GM23248 (cell line): Measurements from ENCODE around the gene RASSF5. TPM values are rescaled to one million over a fixed set of nuclear protein-coding genes. Genes with fewer than 3 reads are reported as not detected.

Experiments used
- DNase-seq: peaks from one replicate; pipeline ENCODE4 v3.0.0-alpha.2; 2015
- H2AFZ ChIP-seq: fragments of 200-600 bp; sonication (generic); 2 replicates; pipeline ENCODE4 v1.6.1; 2016; ENCODE audit warnings: antibody characterized with exemption
- H3F3A ChIP-seq: fragments of 200-600 bp; sonication (generic); 2 replicates; pipeline ENCODE4 v1.6.1; 2016; ENCODE audit warnings: mild to moderate bottlenecking, antibody characterized with exemption, mixed run types; ENCODE audit not compliant: insufficient read depth
- H3K27ac ChIP-seq: fragments of 200-600 bp; sonication (generic); 2 replicates; pipeline ENCODE4 v1.5.1; 2016; ENCODE audit warnings: mild to moderate bottlenecking
- H3K27me3 ChIP-seq: fragments of 200-600 bp; sonication (generic); replicated peaks from 2 replicates; pipeline ENCODE4 v1.6.1; 2016; ENCODE audit warnings: mild to moderate bottlenecking; ENCODE audit not compliant: insufficient read depth
- H3K36me3 ChIP-seq: fragments of 200-600 bp; sonication (generic); 2 replicates; pipeline ENCODE4 v1.6.1; 2016; ENCODE audit warnings: low read depth, mild to moderate bottlenecking
- H3K4me1 ChIP-seq: fragments of 200-600 bp; sonication (generic); 2 replicates; pipeline ENCODE4 v1.6.1; 2016; ENCODE audit warnings: mild to moderate bottlenecking; ENCODE audit not compliant: insufficient read depth
- H3K4me2 ChIP-seq: fragments of 200-600 bp; sonication (generic); one replicate; pipeline ENCODE4 v1.6.1; 2016; ENCODE audit warnings: mild to moderate bottlenecking; ENCODE audit not compliant: unreplicated experiment
- H3K4me3 ChIP-seq: fragments of 200-600 bp; sonication (generic); 2 replicates; pipeline ENCODE4 v1.5.1; 2016; ENCODE audit warnings: mild to moderate bottlenecking
- H3K79me2 ChIP-seq: fragments of 200-600 bp; sonication (generic); 2 replicates; pipeline ENCODE4 v1.6.1; 2016; ENCODE audit warnings: mild to moderate bottlenecking; ENCODE audit not compliant: insufficient read depth
- H3K9ac ChIP-seq: fragments of 200-600 bp; sonication (generic); 2 replicates; pipeline ENCODE4 v1.6.1; 2016; ENCODE audit warnings: mild to moderate bottlenecking
- H3K9me2 ChIP-seq: fragments of 200-600 bp; sonication (generic); 2 replicates; pipeline ENCODE4 v1.6.1; 2016; ENCODE audit warnings: mixed run types, mild to moderate bottlenecking, moderate library complexity; ENCODE audit not compliant: insufficient read depth
- H3K9me3 ChIP-seq: fragments of 200-600 bp; sonication (generic); one replicate; pipeline ENCODE4 v1.6.1; 2017; ENCODE audit warnings: low read depth
- H4K20me1 ChIP-seq: fragments of 200-600 bp; sonication (generic); 2 replicates; pipeline ENCODE4 v1.6.0; 2016; ENCODE audit not compliant: insufficient read depth
- EZH2 ChIP-seq: fragments of 200-600 bp; sonication (generic); IDR thresholded peaks from 2 replicates; pipeline ENCODE4 v1.6.1; 2018; ENCODE audit warnings: antibody characterized with exemption, mild to moderate bottlenecking; ENCODE audit not compliant: insufficient read depth, poor library complexity, severe bottlenecking
- EZH2phosphoT487 ChIP-seq: fragments of 200-600 bp; sonication (generic); IDR thresholded peaks from 2 replicates; pipeline ENCODE4 v1.6.1; 2018; ENCODE audit warnings: antibody characterized with exemption, moderate library complexity, mild to moderate bottlenecking, low read depth; ENCODE audit not compliant: insufficient read depth
- WGBS, 2 experiments: methylation state at CpG; one replicate each; pipeline ENCODE4 v1.1.6; 2015 to 2017; ENCODE audit warnings: low lambda C conversion rate in 2 of 2, low coverage in 1 of 2; ENCODE audit errors: missing lambda C conversion rate in 2 of 2; 5-methylcytosine and 5-hydroxymethylcytosine counted together
- in situ Hi-C: fragments of 300-500 bp; cut with MboI; formaldehyde crosslinking; loops from 2 replicates; pipeline ENCODE4 v1.15.0; 2020
- microRNA-seq: library from miRNA; unstranded; fragments of <30 nt; microRNA quantifications from one replicate; pipeline ENCODE4, GENCODE V29; 2016; ENCODE audit warnings: borderline number of aligned reads
- polyA plus RNA-seq: library from polyadenylated mRNA; unstranded; fragments of >200 nt; fragmentation: Nextera tagmentation; extraction: Ambion mirVana; gene quantifications from 2 replicates; pipeline ENCODE4 v1.2.1, GENCODE V29; 2016
- small RNA-seq: library from RNA; depleted of rRNA; stranded (forward); fragments of <200 nt; gene quantifications from one replicate; pipeline ENCODE3, GENCODE V24; 2014; ENCODE audit warnings: low read depth, low replicate concordance
- total RNA-seq: library from RNA; depleted of rRNA; stranded (reverse); fragments of >200 nt; shearing (Covaris generic); gene quantifications from 2 replicates; pipeline ENCODE4 v1.2.3, GENCODE V29; 2014; rRNA removed

RASSF5 gene
- total and polyA plus RNA-seq, 2 experiments from 2014 or later = 0.22 to 0.48 TPM

DNA sequence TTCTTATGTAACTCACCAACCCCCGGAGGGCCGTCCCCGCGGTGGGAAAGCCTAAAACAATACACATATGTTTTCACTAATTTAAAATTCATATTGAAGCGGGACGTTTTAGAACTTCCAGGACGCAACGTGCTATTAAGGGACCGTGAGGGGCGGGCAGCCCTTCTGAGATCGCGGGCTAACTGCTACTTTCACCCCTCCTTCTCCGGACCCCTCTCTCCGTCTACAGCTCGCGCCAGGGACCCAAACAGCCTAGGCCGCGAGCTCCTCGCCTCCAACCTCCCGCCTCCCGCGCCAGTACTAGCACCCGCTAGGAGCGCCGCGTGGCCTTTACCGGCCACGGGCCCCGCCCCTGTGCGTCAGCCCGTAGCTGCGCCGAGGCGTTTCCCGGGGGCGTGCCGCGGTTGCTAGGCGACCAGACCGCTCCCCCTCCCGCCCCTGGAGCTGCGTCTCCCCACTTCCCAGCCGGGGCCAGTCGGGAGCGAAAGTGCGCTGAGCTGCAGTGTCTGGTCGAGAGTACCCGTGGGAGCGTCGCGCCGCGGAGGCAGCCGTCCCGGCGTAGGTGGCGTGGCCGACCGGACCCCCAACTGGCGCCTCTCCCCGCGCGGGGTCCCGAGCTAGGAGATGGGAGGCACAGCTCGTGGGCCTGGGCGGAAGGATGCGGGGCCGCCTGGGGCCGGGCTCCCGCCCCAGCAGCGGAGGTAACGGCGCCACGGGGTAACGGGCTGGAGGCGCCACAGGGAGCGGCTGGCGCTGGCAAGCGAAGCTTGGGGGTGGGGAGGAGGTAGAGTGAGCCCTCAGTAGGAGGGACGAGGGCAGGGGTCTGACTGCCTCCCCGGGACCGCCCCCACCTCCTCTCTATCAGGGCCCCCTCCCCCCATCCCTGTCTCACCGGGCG lies 128.0 kb downstream of the RASSF5 start, which contains the start of gene DYRK3:
Gene DYRK3 (plus strand): TSS at position 457 of the 898 bp plus-strand sequence. CDS start 168 bp downstream, at position 625.
- Histone ChIP-seq H3K79me2 (peaks cover 45% of the 10 kb centered on the region), H3K36me3 (0 out of 2 replicates have a peak, but pooled peaks cover 4% of the 10 kb centered on the region), H3K4me2 (peak within 1 kb of the TSS; percentile 92), H3K9me3 (no peaks in the 10 kb centered on the region), H4K20me1 (no peaks in the 10 kb centered on the region), H3K4me1 (peaks cover 47% of the 10 kb centered on the region), H3K4me3 (peak within 1 kb of the TSS; percentile 91), H3K9ac (peak within 1 kb of the TSS; percentile 96), H2AFZ (peak within 1 kb of the TSS; percentile 74), H3K9me2 (no peaks in the 10 kb centered on the region), H3F3A (peaks cover 43% of the 10 kb centered on the region), H3K27me3 (no peaks in the 10 kb centered on the region), H3K27ac (peak within 1 kb of the TSS; percentile 94)
- in situ Hi-C loops = no loop called here
- no peak for TF ChIP-seq EZH2phosphoT487
- TF ChIP-seq EZH2 = no peak
- peak; percentile 99 for DNase-seq
- WGBS, 2 experiments = 0 to 1% methylated on average over 55 to 64 of the region's 84 CpGs

DNA sequence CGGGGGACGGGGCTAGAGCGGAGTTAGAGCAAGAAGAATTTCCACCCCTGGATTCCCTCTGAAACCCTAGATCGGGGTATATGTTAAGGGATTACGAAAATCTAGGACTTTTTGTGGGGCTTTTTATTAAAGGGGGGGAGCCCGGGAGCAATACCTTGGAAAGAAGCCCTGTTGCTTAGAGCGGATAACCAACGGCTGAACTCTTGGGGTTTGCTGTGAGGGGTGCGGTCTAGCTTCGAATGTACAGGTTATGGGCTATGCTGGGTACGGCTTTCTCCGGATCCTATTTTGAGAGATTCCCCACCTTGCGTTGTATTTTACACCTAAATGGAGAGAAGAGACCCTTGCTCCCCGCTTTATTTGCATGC lies 128.6 kb downstream of the RASSF5 start:
- in situ Hi-C loops = no loop called here
- peak overlapping the region; percentile 94 for H3K27ac ChIP-seq
- no peak for TF ChIP-seq EZH2
- no peak for TF ChIP-seq EZH2phosphoT487

DNA sequence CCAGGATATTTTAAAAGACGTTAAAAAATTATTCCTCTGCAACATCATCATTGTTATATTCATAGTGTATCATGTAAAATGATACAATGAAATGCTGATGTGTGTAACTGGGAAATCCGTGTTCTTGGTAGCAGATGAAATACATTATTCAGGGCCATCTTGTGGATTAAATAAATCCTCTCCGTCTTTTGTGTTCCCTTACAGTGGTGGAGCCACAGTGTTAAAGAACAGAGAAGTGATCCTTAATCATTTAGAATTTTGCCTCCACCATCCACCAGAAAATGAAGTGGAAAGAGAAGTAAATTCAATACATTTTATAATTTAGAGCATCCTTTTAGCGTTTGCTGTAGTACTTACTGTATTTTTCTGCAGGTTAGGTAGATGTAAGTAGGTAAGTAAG lies 129.3 kb downstream of the RASSF5 start:
- peaks cover 58% of the 10 kb centered on the region for H3K79me2 ChIP-seq
- H3K9ac ChIP-seq = peak overlapping the region; percentile 96
- in situ Hi-C loops = no loop called here
- H2AFZ ChIP-seq = no peak overlapping the region
- no peaks in the 10 kb centered on the region for H4K20me1 ChIP-seq
- DNase-seq = peak; percentile 45
- WGBS, 2 experiments = 1 to 2% methylated on average over 4 of the region's 4 CpGs
- H3K4me2 ChIP-seq = peak overlapping the region; percentile 92
- H3K4me1 ChIP-seq = peaks cover 47% of the 10 kb centered on the region
- TF ChIP-seq EZH2 = no peak
- no peak for TF ChIP-seq EZH2phosphoT487
- peak overlapping the region; percentile 94 for H3K27ac ChIP-seq
- H3F3A ChIP-seq = peaks cover 43% of the 10 kb centered on the region
- no peaks in the 10 kb centered on the region for H3K9me3 ChIP-seq
- peak overlapping the region; percentile 91 for H3K4me3 ChIP-seq
- no peaks in the 10 kb centered on the region for H3K9me2 ChIP-seq
- H3K27me3 ChIP-seq = no peaks in the 10 kb centered on the region
- 0 out of 2 replicates have a peak, but pooled peaks cover 11% of the 10 kb centered on the region for H3K36me3 ChIP-seq

More for the DNA sequence above, 128.6 kb downstream of the RASSF5 start:
- Histone ChIP-seq H3K79me2 (peaks cover 51% of the 10 kb centered on the region), H4K20me1 (no peaks in the 10 kb centered on the region), H3K4me3 (peak overlapping the region; percentile 91), H3K36me3 (0 out of 2 replicates have a peak, but pooled peaks cover 9% of the 10 kb centered on the region), H3K9ac (peak overlapping the region; percentile 96), H3K4me2 (peak overlapping the region; percentile 92), H3K4me1 (peaks cover 47% of the 10 kb centered on the region), H2AFZ (peak overlapping the region; percentile 54), H3K9me3 (no peaks in the 10 kb centered on the region), H3K27me3 (no peaks in the 10 kb centered on the region), H3F3A (peaks cover 43% of the 10 kb centered on the region), H3K9me2 (no peaks in the 10 kb centered on the region)
- peak; percentile 64 for DNase-seq
- 3% methylated on average over 14 of the region's 14 CpGs for WGBS, 2 experiments

DNA sequence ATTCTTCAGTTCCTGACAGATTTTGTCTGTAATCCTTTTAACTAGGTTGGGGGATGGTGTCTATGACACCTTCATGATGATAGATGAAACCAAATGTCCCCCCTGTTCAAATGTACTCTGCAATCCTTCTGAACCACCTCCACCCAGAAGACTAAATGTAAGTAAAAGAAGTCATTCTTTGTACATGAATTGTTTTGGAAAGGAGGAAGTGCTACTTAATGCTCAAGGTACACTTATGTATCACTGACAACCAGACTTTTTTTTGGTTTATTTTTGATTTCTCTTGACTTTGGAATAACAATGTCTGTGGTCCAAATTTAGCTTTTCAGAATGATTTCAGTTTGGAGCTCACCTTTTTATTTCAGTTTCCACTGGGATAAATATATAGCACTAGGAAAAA lies 130.3 kb downstream of the RASSF5 start:
- H3K36me3 ChIP-seq = 0 out of 2 replicates have a peak, but pooled peaks cover 14% of the 10 kb centered on the region
- H3K4me2 ChIP-seq = peak overlapping the region; percentile 92
- H3K9me3 ChIP-seq = no peaks in the 10 kb centered on the region
- H3F3A ChIP-seq = peaks cover 43% of the 10 kb centered on the region
- no peak overlapping the region for H2AFZ ChIP-seq
- DNase-seq = peak; percentile 23
- H3K4me3 ChIP-seq = peak overlapping the region; percentile 91
- no peaks in the 10 kb centered on the region for H4K20me1 ChIP-seq
- peak overlapping the region; percentile 96 for H3K9ac ChIP-seq
- in situ Hi-C loops = no loop called here
- H3K9me2 ChIP-seq = no peaks in the 10 kb centered on the region
- peaks cover 65% of the 10 kb centered on the region for H3K79me2 ChIP-seq
- peaks cover 47% of the 10 kb centered on the region for H3K4me1 ChIP-seq
- H3K27me3 ChIP-seq = no peaks in the 10 kb centered on the region
- TF ChIP-seq EZH2phosphoT487 = no peak
- peak overlapping the region; percentile 94 for H3K27ac ChIP-seq

Small RNA genes lying within 50 kb of the gene (microRNA-seq; reads per million reads assigned to microRNA genes)
- not detected for gene MIR6769B

Small RNA genes lying within 50 kb of the gene (small RNA-seq; reads per million reads assigned to genes)
- gene MIR6769B = not detected

Other genes starting within 250 kb of the RASSF5 start
- gene IKBKE, start 37.1 kb upstream of the RASSF5 start, total RNA-seq = 12.5 and 17.7 TPM in 2 replicates
- gene IKBKE, start 37.1 kb upstream of the RASSF5 start, polyA plus RNA-seq = 13.4 and 14.5 TPM in 2 replicates
- 46.7 and 53.4 TPM in 2 replicates for gene EIF2D, start 104.9 kb downstream of the RASSF5 start, total RNA-seq
- 31.2 and 31.4 TPM in 2 replicates for gene EIF2D, start 104.9 kb downstream of the RASSF5 start, polyA plus RNA-seq
- gene DYRK3, start 128.0 kb downstream of the RASSF5 start, total RNA-seq = 28.8 and 31.5 TPM in 2 replicates
- gene DYRK3, start 128.0 kb downstream of the RASSF5 start, polyA plus RNA-seq = 16.9 and 18.2 TPM in 2 replicates
- gene MAPKAPK2, start 177.4 kb downstream of the RASSF5 start, total RNA-seq = 50.6 and 63.3 TPM in 2 replicates
- gene MAPKAPK2, start 177.4 kb downstream of the RASSF5 start, polyA plus RNA-seq = 7.5 and 8.8 TPM in 2 replicates